Panc1 (cell line): Measurements from ENCODE around the gene STARD13. TPM values are rescaled to one million over a fixed set of nuclear protein-coding genes. Genes with fewer than 3 reads are reported as not detected.

Experiments
- ATAC-seq: fragments of 200-7000 bp; cut with Tn5 transposase; 2 replicates; pipeline ENCODE4 v1.9.1; 2020; ENCODE audit warnings: mild to moderate bottlenecking, moderate library complexity
- BruUV-seq: library from RNA; stranded (reverse); fragments of 400-500 nt; replicated peaks from 2 replicates; lab custom pipeline; 2021; lab: Mats Ljungman, UMichigan
- CTCF ChIA-PET: fragments of 300-600 bp; sonication (Branson Sonifier 250); formaldehyde crosslinking; loops from one replicate; lab custom pipeline; 2022; ENCODE audit warnings: antibody characterized with exemption; lab: Charles Lee
- POLR2A ChIA-PET: fragments of 300-600 bp; sonication (Branson Sonifier 250); formaldehyde crosslinking; loops from one replicate; lab custom pipeline; 2022; ENCODE audit warnings: antibody characterized with exemption; lab: Charles Lee
- DNase-seq: peaks from one replicate; pipeline ENCODE4 v3.0.0-alpha.2; 2010; ENCODE audit warnings: low read depth, low spot score
- H3K27ac ChIP-seq: 2 replicates; pipeline ENCODE4 v1.5.1; 2011; ENCODE audit warnings: mild to moderate bottlenecking, low read length, inconsistent platforms
- H3K27me3 ChIP-seq: fragments of 200-500 bp; sonication (Bioruptor generic); 2 replicates; pipeline ENCODE4 v1.6.0; 2014; ENCODE audit warnings: low read length, inconsistent platforms; ENCODE audit not compliant: control insufficient read depth, insufficient read depth
- H3K36me3 ChIP-seq: fragments of 200-500 bp; sonication (Bioruptor generic); 2 replicates; pipeline ENCODE4 v1.5.1; 2014; ENCODE audit warnings: inconsistent platforms, mild to moderate bottlenecking, low read length, moderate library complexity; ENCODE audit not compliant: control insufficient read depth, insufficient read depth
- H3K4me1 ChIP-seq: 2 replicates; pipeline ENCODE4 v1.5.1; 2011; ENCODE audit warnings: inconsistent platforms, mild to moderate bottlenecking, low read length, moderate library complexity; ENCODE audit not compliant: control insufficient read depth, insufficient read depth
- H3K4me3 ChIP-seq, 2 experiments: 2 replicates each; pipeline ENCODE4 v1.5.1; 2011 to 2012; ENCODE audit warnings: low read depth in 2 of 2, low read length in 2 of 2, mild to moderate bottlenecking in 2 of 2, inconsistent platforms in 1 of 2, moderate library complexity in 1 of 2
- H3K9me3 ChIP-seq: fragments of 200-500 bp; sonication (Bioruptor generic); 2 replicates; pipeline ENCODE4 v1.5.1; 2014; ENCODE audit warnings: low read depth, mild to moderate bottlenecking, inconsistent platforms, low read length, moderate library complexity; ENCODE audit not compliant: control insufficient read depth, insufficient read depth
- POLR2AphosphoS5 ChIP-seq: IDR thresholded peaks from 2 replicates; pipeline ENCODE4 v1.6.1; 2012; ENCODE audit warnings: mild to moderate bottlenecking, low read depth, low read length, moderate library complexity
- SIN3A ChIP-seq: IDR thresholded peaks from 2 replicates; pipeline ENCODE4 v1.6.1; 2012; ENCODE audit warnings: low read depth, mild to moderate bottlenecking, low read length, moderate library complexity, borderline replicate concordance; ENCODE audit not compliant: insufficient read depth
- TCF7L2 ChIP-seq: IDR thresholded peaks from 2 replicates; pipeline ENCODE4 v1.6.1; 2011; ENCODE audit warnings: mild to moderate bottlenecking, low read depth, low read length, inconsistent platforms
- in situ Hi-C: cut with HindIII; loops from 2 replicates; pipeline ENCODE4 v1.10.0; 2016; ENCODE audit warnings: low sequenced_read_pairs, low pct_unique_long_range_greater_than_20kb
- intact Hi-C: fragments of 100-400 bp; cut with micrococcal nuclease; formaldehyde crosslinking; loops from one replicate; pipeline ENCODE4 v1.10.0; 2022; ENCODE audit not compliant: unreplicated experiment
- total RNA-seq: library from RNA; stranded (reverse); gene quantifications from one replicate; pipeline ENCODE4 v1.2.1, GENCODE V29; 2021; ENCODE audit not compliant: unreplicated experiment
- TF ChIP-seq, protein P1 (sequence below): fragments of 450-650 bp; IDR thresholded peaks from 2 replicates; pipeline ENCODE4 v1.5.1; 2017; ENCODE audit warnings: mild to moderate bottlenecking
- TF ChIP-seq, protein P2 (sequence below), 2 experiments: IDR thresholded peaks; 2 replicates each; pipeline ENCODE4 v1.6.1; 2011 to 2012; ENCODE audit warnings: low read depth in 2 of 2, control low read depth in 1 of 2, low read length in 1 of 2, mild to moderate bottlenecking in 1 of 2, moderate library complexity in 1 of 2; ENCODE audit not compliant: insufficient read depth in 1 of 2

STARD13 gene
- total RNA-seq, 1 experiment from 2014 or later: 6.5 TPM

DNA sequence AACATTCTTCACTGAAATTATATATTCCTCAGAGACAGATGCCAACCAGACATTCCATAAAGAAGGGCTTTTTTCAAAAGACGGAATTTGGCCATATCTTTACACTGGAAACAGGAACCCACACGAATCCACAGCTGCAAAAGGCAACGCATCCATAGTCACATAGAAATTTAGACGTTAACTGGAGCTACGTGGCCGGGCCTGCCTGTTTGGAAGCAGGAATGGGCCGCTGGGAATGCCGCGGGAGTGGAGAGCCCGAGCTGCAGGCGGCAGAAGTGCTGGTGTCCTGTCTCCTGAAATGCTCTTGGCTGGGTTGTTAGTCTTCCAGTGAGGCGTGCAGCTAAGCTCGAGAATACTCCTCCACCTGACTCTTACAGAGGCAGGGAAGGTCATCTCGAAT lies 147.1 kb downstream of the STARD13 start:
- Histone ChIP-seq H3K27ac (no peak overlapping the region), H3K27me3 (no peaks in the 10 kb centered on the region), H3K36me3 (no peaks in the 10 kb centered on the region), H3K4me3 (no peak overlapping the region), H3K4me1 (no peaks in the 10 kb centered on the region), H3K9me3 (no peaks in the 10 kb centered on the region)
- in situ Hi-C loops (no loop called here), intact Hi-C loops (no loop called here)
- no peak for TF ChIP-seq POLR2AphosphoS5
- TF ChIP-seq, protein P1, sequence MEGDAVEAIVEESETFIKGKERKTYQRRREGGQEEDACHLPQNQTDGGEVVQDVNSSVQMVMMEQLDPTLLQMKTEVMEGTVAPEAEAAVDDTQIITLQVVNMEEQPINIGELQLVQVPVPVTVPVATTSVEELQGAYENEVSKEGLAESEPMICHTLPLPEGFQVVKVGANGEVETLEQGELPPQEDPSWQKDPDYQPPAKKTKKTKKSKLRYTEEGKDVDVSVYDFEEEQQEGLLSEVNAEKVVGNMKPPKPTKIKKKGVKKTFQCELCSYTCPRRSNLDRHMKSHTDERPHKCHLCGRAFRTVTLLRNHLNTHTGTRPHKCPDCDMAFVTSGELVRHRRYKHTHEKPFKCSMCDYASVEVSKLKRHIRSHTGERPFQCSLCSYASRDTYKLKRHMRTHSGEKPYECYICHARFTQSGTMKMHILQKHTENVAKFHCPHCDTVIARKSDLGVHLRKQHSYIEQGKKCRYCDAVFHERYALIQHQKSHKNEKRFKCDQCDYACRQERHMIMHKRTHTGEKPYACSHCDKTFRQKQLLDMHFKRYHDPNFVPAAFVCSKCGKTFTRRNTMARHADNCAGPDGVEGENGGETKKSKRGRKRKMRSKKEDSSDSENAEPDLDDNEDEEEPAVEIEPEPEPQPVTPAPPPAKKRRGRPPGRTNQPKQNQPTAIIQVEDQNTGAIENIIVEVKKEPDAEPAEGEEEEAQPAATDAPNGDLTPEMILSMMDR: no peak
- TF ChIP-seq SIN3A: no peak
- TF ChIP-seq, protein P2, sequence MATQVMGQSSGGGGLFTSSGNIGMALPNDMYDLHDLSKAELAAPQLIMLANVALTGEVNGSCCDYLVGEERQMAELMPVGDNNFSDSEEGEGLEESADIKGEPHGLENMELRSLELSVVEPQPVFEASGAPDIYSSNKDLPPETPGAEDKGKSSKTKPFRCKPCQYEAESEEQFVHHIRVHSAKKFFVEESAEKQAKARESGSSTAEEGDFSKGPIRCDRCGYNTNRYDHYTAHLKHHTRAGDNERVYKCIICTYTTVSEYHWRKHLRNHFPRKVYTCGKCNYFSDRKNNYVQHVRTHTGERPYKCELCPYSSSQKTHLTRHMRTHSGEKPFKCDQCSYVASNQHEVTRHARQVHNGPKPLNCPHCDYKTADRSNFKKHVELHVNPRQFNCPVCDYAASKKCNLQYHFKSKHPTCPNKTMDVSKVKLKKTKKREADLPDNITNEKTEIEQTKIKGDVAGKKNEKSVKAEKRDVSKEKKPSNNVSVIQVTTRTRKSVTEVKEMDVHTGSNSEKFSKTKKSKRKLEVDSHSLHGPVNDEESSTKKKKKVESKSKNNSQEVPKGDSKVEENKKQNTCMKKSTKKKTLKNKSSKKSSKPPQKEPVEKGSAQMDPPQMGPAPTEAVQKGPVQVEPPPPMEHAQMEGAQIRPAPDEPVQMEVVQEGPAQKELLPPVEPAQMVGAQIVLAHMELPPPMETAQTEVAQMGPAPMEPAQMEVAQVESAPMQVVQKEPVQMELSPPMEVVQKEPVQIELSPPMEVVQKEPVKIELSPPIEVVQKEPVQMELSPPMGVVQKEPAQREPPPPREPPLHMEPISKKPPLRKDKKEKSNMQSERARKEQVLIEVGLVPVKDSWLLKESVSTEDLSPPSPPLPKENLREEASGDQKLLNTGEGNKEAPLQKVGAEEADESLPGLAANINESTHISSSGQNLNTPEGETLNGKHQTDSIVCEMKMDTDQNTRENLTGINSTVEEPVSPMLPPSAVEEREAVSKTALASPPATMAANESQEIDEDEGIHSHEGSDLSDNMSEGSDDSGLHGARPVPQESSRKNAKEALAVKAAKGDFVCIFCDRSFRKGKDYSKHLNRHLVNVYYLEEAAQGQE (IDR thresholded peaks at IDR 0.05; ENCODE audit: insufficient read depth in 1 of 2, low read depth in 2 of 2, low read length in 1 of 2): no peak
- no peak for TF ChIP-seq TCF7L2
- no peak for ATAC-seq
- CTCF ChIA-PET: no interaction called here
- POLR2A ChIA-PET: no interaction called here
- DNase-seq: no peak
- BruUV-seq: no TSS peak

DNA sequence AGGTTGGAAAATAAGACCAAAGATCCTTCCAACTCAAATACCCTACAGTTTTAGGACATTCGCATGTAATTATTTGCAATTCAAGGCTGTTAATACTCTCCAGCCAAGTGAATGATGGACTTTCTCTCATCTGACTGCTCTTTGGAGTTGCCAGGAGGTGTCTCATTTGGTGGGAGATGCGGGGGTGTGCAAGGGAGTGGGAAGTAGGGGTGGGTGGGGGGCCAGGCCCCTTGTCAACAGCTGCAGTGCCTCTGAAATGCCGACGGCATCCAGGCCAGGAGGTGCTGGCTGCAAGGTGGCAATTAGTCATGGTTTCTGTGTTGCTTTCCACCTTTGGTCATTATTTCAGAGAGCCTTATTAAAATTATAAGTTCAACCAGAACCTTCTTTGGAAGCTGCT lies 147.8 kb downstream of the STARD13 start:
- Histone ChIP-seq H3K36me3 (no peaks in the 10 kb centered on the region), H3K27me3 (no peaks in the 10 kb centered on the region), H3K4me3 (no peak overlapping the region), H3K9me3 (no peaks in the 10 kb centered on the region), H3K27ac (no peak overlapping the region), H3K4me1 (no peaks in the 10 kb centered on the region)
- POLR2A ChIA-PET: no interaction called here
- DNase-seq (no peak), ATAC-seq (no peak)
- TF ChIP-seq, protein P1: no peak
- TF ChIP-seq TCF7L2 (no peak), POLR2AphosphoS5 (no peak)
- intact Hi-C loops (no loop called here), in situ Hi-C loops (no loop called here)
- BruUV-seq: no TSS peak
- CTCF ChIA-PET: no interaction called here
